K562 (cell line): Measurements from ENCODE around the gene HMBS. TPM values are rescaled to one million over a fixed set of nuclear protein-coding genes. Genes with fewer than 3 reads are reported as not detected.

ENCODE experiments used
- BRF1 ChIP-seq: IDR thresholded peaks from 3 replicates; pipeline ENCODE4 v1.6.1; 2011; ENCODE audit warnings: borderline replicate concordance, mild to moderate bottlenecking; ENCODE audit not compliant: insufficient read length; ENCODE audit errors: extremely low read depth
- CHD1 ChIP-seq: fragments of 200-600 bp; sonication (generic); IDR thresholded peaks from one replicate; pipeline ENCODE4 v1.6.1; 2012; ENCODE audit warnings: mild to moderate bottlenecking, moderate library complexity, low read length, inconsistent platforms
- DDX20 ChIP-seq: fragments of 450-650 bp; IDR thresholded peaks from 2 replicates; pipeline ENCODE4 v1.6.1; 2016; ENCODE audit warnings: missing genetic modification characterization, low read depth, mild to moderate bottlenecking, missing compliant biosample characterization, moderate library complexity
- DMBX1 ChIP-seq: fragments of 250-450 bp; sonication (Bioruptor Pico); IDR thresholded peaks from 2 replicates; pipeline ENCODE4 v1.8.0; 2022; ENCODE audit warnings: inconsistent platforms, mild to moderate bottlenecking, moderate library complexity, borderline replicate concordance
- ELF2 ChIP-seq: fragments of 250-450 bp; sonication (Bioruptor Pico); IDR thresholded peaks from 2 replicates; pipeline ENCODE4 v1.5.0; 2021; ENCODE audit warnings: mild to moderate bottlenecking
- GABPB2 ChIP-seq: fragments of 250-450 bp; sonication (Bioruptor Pico); conservative IDR thresholded peaks from 2 replicates; pipeline ENCODE4 v1.5.1; 2021; ENCODE audit warnings: mild to moderate bottlenecking
- HMGN3 ChIP-seq: IDR thresholded peaks from 2 replicates; pipeline ENCODE4 v1.6.1; 2011; ENCODE audit warnings: borderline replicate concordance, low read depth, mild to moderate bottlenecking, mixed read lengths, low read length; ENCODE audit not compliant: insufficient read length; ENCODE audit errors: extremely low read depth
- KDM4B ChIP-seq, 2 experiments: fragments of 450-650 bp in 1 of 2; sonication (generic) in 1 of 2; IDR thresholded peaks; 2 replicates each; pipeline ENCODE4 v1.6.1; 2016 to 2017; ENCODE audit warnings: borderline replicate concordance in 2 of 2, antibody characterized with exemption in 1 of 2, low read depth in 1 of 2, mild to moderate bottlenecking in 1 of 2
- MAFG ChIP-seq: fragments of 450-650 bp; conservative IDR thresholded peaks from 2 replicates; pipeline ENCODE4 v1.6.1; 2016; ENCODE audit warnings: missing genetic modification characterization, missing compliant biosample characterization
- MXI1 ChIP-seq: IDR thresholded peaks from 2 replicates; pipeline ENCODE4 v1.6.1; 2011; ENCODE audit warnings: low read depth, mild to moderate bottlenecking, improper control_type of control experiment, low read length
- NCOR1 ChIP-seq: fragments of 450-650 bp; IDR thresholded peaks from 2 replicates; pipeline ENCODE4 v1.6.1; 2016; ENCODE audit warnings: mild to moderate bottlenecking, moderate library complexity
- NONO ChIP-seq, 2 experiments: fragments of 200-400 bp in 1 of 2; fragments of 450-650 bp in 1 of 2; formaldehyde crosslinking in 1 of 2; IDR thresholded peaks; 2 replicates each; pipeline ENCODE4 v1.6.1; 2017; ENCODE audit warnings: low read depth in 2 of 2, mild to moderate bottlenecking in 2 of 2, moderate library complexity in 2 of 2, low read length in 1 of 2
- POLR2AphosphoS2 ChIP-seq: IDR thresholded peaks from 2 replicates; pipeline ENCODE4 v1.6.1; 2012; ENCODE audit warnings: low read length, improper control_type of control experiment
- RB1 ChIP-seq: fragments of 450-650 bp; IDR thresholded peaks from 2 replicates; pipeline ENCODE4 v1.6.1; 2017; ENCODE audit warnings: low read depth, mild to moderate bottlenecking
- SIN3B ChIP-seq: fragments of 450-650 bp; IDR thresholded peaks from 2 replicates; pipeline ENCODE4 v1.6.1; 2017; ENCODE audit warnings: low read depth, mild to moderate bottlenecking, moderate library complexity
- TEAD4 ChIP-seq, 2 experiments: sonication (generic) in 1 of 2; formaldehyde crosslinking in 1 of 2; IDR thresholded peaks; 2 replicates each; pipeline versions ENCODE4 v1.6.1 to v1.8.0; 2012 to 2022; ENCODE audit warnings: borderline replicate concordance in 1 of 2, inconsistent platforms in 1 of 2, low read length in 1 of 2, mild to moderate bottlenecking in 1 of 2, missing genetic modification reagents in 1 of 2
- ZFP1 ChIP-seq: fragments of 450-650 bp; formaldehyde crosslinking; IDR thresholded peaks from 2 replicates; pipeline ENCODE4 v1.4.0; 2020; ENCODE audit warnings: mild to moderate bottlenecking, mixed read lengths
- ZNF124 ChIP-seq: sonication (generic); formaldehyde crosslinking; IDR thresholded peaks from 2 replicates; pipeline ENCODE4 v1.8.1; 2022; ENCODE audit warnings: missing genetic modification reagents
- ZNF354B ChIP-seq: fragments of 250-450 bp; sonication (Bioruptor Pico); IDR thresholded peaks from 2 replicates; pipeline ENCODE4 v1.4.0; 2020
- polyA plus RNA-seq, 8 experiments: library from polyadenylated mRNA; depleted of rRNA in 4 of 8; stranded (reverse) in 5 of 8; unstranded in 3 of 8; fragments of >200 nt; fragmentation: Nextera tagmentation in 2 of 8; fragmentation: Illumina TruSeq in 1 of 8; extraction: Ambion mirVana in 2 of 8; extraction: Trizol in 1 of 8; gene quantifications; 2 replicates each; pipeline versions ENCODE4 v1.2.1 to v1.2.3, GENCODE V29; 2011 to 2014; ENCODE audit warnings: inconsistent platforms in 1 of 8, missing spikeins in 1 of 8
- total RNA-seq, 7 experiments: library from RNA; depleted of rRNA in 6 of 7; stranded (reverse); fragments of >200 nt in 6 of 7; fragmentation: Illumina TruSeq in 2 of 7; extraction: Trizol in 2 of 7; gene quantifications; 2 replicates each; pipeline versions ENCODE4 v1.2.1 to v1.2.3, GENCODE V29; 2011 to 2021; ENCODE audit warnings: low replicate concordance in 1 of 7
- TF ChIP-seq, protein P1 (sequence below): fragments of 450-650 bp; conservative IDR thresholded peaks from 2 replicates; pipeline ENCODE4 v1.6.1; 2016; ENCODE audit warnings: missing genetic modification characterization, low read depth, mild to moderate bottlenecking, control low read depth, missing compliant biosample characterization
- TF ChIP-seq, protein P2 (sequence below): sonication (generic); formaldehyde crosslinking; IDR thresholded peaks from 2 replicates; pipeline ENCODE4 v1.4.0; 2020; ENCODE audit warnings: mild to moderate bottlenecking, missing genetic modification reagents
- TF ChIP-seq, protein P3 (sequence below): fragments of 250-450 bp; sonication (Bioruptor Pico); IDR thresholded peaks from 2 replicates; pipeline ENCODE4 v1.4.0; 2020; ENCODE audit warnings: mild to moderate bottlenecking

Gene HMBS
- total and polyA plus RNA-seq, 9 of the 15 experiments (the other 6 are each of a cell fraction or from before 2014, with no cell fraction given): 56.9 to 385 (median 286) TPM

DNA sequence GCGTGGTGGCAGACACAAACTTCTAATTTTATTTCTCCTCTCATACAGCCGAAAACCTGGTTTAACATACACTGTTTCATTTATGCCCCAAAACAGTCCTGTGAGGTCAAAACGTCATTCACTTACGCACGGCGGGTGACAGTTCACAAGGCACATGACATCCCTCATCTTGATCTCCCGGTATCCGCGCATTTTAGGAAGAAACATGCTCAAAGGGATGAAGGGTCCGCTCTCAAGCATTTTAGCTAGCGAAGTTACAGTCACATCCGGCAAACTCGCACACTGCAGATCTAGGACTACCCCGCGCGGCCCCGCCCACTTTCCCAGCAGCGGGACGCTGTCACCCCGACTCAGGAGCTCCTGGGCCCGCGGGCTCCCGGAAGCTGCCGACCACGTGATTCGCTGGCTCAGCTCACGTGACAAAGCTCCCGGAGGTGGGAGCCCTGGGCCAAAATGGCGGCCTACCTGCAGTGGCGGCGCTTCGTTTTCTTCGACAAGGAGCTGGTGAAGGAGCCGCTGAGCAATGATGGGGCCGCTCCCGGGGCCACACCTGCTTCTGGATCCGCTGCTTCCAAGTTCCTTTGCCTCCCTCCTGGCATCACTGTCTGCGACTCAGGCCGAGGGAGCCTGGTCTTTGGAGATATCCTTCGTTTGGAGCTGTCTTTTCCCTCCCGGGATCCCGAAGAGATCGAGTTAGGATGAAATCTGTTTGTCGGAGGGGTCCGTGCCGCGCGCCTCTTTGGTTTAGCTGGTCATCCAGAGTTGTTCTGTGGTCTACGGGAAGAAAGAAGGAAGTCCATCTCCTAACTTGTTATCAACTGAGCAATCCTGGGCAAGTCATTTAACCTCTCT lies 17.1 kb upstream of the HMBS start, which contains the start of gene VPS11 (continued):
- no peak; the same call in 1 of the 2 replicates for TF ChIP-seq TEAD4 (IDR thresholded peaks at IDR 0.05; ENCODE audit: low read length)
- TF ChIP-seq TEAD4 (CRISPR knock-in tag; IDR thresholded peaks at IDR 0.05; ENCODE audit: borderline replicate concordance): no peak
- TF ChIP-seq ZNF354B: no peak
- no peak for TF ChIP-seq GABPB2 (CRISPR knock-in tag)
- TF ChIP-seq, protein P1, sequence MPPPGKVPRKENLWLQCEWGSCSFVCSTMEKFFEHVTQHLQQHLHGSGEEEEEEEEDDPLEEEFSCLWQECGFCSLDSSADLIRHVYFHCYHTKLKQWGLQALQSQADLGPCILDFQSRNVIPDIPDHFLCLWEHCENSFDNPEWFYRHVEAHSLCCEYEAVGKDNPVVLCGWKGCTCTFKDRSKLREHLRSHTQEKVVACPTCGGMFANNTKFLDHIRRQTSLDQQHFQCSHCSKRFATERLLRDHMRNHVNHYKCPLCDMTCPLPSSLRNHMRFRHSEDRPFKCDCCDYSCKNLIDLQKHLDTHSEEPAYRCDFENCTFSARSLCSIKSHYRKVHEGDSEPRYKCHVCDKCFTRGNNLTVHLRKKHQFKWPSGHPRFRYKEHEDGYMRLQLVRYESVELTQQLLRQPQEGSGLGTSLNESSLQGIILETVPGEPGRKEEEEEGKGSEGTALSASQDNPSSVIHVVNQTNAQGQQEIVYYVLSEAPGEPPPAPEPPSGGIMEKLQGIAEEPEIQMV (tag): no peak
- TF ChIP-seq, protein P2, sequence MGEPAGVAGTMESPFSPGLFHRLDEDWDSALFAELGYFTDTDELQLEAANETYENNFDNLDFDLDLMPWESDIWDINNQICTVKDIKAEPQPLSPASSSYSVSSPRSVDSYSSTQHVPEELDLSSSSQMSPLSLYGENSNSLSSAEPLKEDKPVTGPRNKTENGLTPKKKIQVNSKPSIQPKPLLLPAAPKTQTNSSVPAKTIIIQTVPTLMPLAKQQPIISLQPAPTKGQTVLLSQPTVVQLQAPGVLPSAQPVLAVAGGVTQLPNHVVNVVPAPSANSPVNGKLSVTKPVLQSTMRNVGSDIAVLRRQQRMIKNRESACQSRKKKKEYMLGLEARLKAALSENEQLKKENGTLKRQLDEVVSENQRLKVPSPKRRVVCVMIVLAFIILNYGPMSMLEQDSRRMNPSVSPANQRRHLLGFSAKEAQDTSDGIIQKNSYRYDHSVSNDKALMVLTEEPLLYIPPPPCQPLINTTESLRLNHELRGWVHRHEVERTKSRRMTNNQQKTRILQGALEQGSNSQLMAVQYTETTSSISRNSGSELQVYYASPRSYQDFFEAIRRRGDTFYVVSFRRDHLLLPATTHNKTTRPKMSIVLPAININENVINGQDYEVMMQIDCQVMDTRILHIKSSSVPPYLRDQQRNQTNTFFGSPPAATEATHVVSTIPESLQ (CRISPR knock-in tag): no peak
- TF ChIP-seq BRF1: no peak
- peak; percentile 88 for TF ChIP-seq HMGN3
- TF ChIP-seq POLR2AphosphoS2: peak; percentile 69; the same call in 1 of the 2 replicates
- peak; percentile 98 for TF ChIP-seq SIN3B
- peak; percentile 37 for TF ChIP-seq CHD1
- TF ChIP-seq MXI1: peak; percentile 48
- no peak for TF ChIP-seq ZNF124
- 0 out of 2 replicates have a peak, but pooled peaks have one; percentile 10 for TF ChIP-seq MAFG (tag)
- TF ChIP-seq NONO (IDR thresholded peaks at IDR 0.05; ENCODE audit: low read depth in 2 of 2, low read length in 1 of 2): no peak
- TF ChIP-seq DMBX1 (CRISPR knock-in tag): no peak
- no peak for TF ChIP-seq DDX20
- TF ChIP-seq, protein P3, sequence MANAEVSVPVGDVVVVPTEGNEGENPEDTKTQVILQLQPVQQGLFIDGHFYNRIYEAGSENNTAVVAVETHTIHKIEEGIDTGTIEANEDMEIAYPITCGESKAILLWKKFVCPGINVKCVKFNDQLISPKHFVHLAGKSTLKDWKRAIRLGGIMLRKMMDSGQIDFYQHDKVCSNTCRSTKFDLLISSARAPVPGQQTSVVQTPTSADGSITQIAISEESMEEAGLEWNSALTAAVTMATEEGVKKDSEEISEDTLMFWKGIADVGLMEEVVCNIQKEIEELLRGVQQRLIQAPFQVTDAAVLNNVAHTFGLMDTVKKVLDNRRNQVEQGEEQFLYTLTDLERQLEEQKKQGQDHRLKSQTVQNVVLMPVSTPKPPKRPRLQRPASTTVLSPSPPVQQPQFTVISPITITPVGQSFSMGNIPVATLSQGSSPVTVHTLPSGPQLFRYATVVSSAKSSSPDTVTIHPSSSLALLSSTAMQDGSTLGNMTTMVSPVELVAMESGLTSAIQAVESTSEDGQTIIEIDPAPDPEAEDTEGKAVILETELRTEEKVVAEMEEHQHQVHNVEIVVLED (CRISPR knock-in tag): no peak
- TF ChIP-seq ZFP1 (CRISPR knock-in tag): no peak
- peak; percentile 75; the same call in 1 of the 2 replicates for TF ChIP-seq ELF2 (CRISPR knock-in tag)
- peak; percentile 86; the same call in 1 of the 2 replicates for TF ChIP-seq RB1
- peak in 1 of 2 experiments; percentile 60; a peak in 1 of 4 replicates for TF ChIP-seq KDM4B (IDR thresholded peaks at IDR 0.05; ENCODE audit: borderline replicate concordance in 2 of 2, low read depth in 1 of 2)
- TF ChIP-seq NCOR1: no peak
